Activated T-cell treated with anti-CD3 and anti-CD28 coated beads for 4 hours (primary cell): ENCODE results near the gene TMA7B.
"Not testable (repeated sequence)": the region's sequence is repeated elsewhere in the genome, so short reads cannot be mapped to it uniquely, and the experiment has no call there.

Experiments
- DNase-seq: peaks from one replicate; pipeline ENCODE4 v3.0.0-alpha.2; 2020

The TMA7B gene

DNA sequence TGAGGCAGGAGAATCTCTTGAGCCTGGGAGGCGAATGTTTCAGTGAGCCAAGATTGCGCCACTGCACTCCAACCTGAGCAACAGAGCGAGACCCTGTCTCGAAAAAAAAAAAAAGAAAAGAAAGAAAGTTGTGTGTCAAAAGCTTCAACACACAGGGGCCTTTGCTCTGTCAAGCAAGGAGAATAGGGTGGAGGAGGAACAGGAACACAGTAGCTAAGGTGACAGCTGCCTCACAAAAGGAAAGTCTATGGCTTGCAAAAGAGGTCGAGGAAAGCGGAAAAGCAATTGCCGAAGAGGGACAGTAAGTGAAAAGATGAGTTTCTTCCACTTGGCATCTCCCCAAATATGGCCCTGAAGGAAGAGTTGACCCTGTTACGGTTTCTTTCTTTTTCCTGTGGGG, 26.5 kb upstream of the TMA7B start:
- no peak for DNase-seq

GRCh38 chr22:39935116-39935515, 25.1 kb upstream of the TMA7B start:
- DNase-seq, result no peak

DNA sequence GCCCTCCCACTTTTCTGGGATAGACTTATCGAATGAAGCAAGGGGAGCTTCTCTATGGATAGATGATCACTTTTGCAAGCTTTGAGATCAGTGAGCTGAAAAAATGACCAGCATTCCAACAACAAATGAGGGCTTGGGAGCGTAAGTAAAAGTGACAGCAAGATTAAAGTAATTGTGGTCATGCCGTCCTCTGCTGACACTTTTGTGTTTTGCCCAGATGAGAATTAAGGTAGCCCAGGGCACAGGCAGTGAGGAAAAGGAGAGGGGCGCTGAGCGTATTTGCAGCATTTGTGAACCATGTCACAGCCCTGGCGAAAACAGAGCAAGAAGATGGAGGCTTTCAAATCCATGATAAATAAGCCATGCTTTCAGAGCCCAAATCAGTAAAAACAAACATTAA, 24.6 kb upstream of the TMA7B start:
- DNase-seq, result no peak

DNA sequence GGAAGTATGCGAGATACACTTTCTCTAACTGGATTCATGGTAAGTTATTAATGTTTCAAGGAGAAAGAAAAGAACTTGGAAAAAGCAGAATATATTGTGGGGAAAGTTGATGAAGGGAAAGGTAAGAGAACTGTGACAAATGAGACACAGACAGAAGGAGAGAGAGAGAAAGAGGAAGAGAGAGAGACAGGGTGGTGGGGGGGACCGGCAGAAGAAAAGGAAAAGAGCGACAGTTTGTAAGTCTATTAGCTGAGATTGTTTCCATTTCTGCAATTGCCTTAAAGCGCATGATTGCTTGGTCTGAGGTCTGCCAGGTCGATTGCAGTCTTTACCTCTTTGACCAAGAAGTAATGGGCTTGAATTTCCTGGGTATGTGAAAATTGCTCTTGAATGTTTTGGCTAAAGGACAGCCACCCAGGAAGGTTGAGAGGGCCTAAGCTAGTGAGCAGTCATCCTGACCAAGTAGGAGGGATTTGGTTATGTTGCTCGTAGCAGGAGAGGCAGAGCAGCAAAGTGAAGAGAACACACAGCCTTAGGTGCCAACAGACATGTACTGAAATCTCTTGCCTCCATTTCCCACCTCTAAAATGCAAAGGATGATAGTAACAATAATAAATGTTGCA, 23.6 kb upstream of the TMA7B start:
- no peak for DNase-seq

DNA sequence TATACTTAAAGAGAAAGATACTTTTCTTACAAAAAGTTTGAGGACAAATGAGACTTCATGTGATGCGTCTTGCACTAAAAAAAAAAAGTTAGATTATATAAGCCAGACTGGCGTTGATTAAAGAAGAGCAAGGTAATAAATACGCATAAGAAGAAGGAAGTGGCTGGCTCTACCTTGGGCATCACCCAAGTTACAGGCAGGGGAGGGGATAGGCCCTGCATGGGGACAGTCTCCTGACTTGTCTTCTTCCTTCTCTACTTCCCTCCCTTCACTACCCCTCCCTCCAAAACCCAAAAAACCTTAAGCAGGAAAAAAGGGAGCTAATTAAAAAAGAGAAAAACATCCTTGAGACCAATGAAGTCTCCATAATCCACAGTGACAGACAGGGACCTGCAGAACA, 22.3 kb upstream of the TMA7B start:
- DNase-seq, result no peak

DNA sequence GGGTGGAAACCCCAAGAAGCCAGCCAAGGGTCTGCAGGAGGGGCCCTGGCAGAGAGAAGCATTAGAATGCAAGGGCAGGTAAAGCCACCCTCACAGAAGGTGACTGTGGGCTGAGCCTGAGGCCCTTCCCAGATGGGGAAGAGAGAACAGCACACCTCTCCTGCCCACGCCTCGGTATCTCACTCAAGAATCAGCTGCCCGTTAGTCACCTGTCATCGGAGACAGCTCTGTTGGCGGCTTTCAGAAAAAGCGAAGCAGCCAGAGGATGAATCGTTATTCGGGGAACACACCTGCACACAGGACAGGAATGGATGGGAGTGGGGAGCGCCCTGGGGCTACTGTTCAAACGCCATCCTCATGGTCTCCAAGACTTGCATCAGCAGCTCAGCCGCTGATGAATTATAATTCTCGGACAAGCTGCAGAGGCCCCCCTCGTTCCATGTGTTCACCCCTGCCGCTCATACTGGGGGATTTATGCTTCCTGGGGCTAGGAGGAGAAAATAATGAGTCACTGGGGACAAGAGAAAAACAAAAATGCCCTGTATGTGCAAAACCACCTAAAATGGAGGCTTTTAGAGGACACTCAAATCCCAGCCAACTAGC, 21.6 kb upstream of the TMA7B start:
- peak; percentile 58 for DNase-seq

DNA sequence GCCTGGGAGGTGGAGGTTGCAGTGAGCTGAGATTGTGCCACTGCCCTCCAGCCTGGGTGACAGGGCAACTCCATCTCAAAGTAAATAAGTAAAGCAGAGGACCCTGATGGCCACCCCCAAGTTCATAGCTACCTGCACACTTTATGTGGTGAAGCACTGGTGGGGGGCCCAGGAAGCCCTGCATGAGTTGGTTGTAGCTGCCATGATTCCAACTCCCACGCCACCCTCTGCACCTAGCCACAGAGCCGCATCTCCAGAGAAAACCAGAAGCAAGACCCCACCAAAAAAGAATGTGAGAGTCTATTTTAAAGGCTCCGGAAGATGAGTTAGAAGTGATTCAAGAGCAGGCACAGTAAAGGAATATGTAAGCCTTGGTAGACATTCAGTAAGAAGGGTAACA, 20.4 kb upstream of the TMA7B start:
- no peak for DNase-seq

DNA sequence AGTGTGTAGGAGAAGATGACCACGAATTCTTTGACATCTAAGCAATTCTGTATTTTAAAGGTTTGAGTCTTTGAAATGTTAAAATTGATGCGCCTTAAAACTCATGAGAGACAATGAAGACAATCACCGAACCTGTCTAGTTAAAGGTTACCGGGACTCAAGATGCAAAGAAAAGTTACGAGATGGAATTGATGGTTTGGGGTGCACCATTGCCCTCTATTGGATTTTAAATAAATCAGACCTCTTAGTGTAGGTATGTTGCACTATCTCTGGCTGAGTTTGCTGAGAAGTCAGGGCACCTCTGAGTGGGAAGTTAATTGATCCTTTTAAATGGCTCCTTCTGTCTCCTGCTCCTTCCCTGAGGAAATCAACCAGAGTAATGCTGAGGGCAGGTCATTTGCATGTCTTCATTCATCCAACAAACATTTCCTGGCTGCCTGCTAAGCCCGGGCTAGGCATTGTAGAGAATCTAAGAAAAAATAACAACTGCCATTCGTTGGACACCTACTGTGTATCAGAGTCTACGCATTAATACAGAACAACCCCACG, 19.4 kb upstream of the TMA7B start:
- no peak for DNase-seq

GRCh38 chr22:39941601-39942000, 18.6 kb upstream of the TMA7B start:
- no peak for DNase-seq

DNA sequence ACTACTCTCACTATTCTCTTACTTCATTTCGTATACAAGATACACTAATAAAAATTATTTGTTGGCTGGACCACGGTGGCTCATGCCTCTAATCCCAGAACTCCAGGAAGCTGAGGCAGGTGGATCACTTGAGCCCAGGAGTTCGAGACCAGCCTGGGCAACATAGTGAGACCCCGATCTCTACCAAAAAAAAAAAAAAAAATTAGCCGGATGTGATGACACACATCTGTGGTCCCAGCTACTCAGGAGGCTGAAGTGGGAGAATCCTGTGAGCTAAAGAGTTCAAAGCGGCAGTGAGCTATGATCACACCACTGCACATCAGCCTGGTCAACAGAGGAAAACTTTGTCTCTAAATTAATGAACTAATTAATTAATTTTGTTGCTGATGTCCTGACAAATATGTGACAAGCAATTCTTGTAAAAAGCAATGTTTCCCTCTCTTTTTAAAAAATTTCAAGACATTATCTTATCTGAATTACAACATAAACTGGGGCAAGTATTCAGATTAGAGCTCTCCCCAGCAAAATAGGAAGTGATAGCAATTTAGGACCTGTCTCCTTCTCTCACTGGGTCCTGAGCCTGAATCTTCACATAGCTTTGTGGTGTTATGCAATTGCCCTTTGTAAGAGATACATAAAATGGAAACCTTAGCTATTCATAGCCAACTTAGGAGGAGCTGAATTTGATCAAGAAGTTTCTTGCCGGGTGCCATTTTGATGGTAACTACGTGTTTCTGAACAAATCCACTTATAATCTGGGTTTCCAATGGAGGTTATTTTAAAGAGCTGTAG, 17.6 kb upstream of the TMA7B start:
- DNase-seq, result no peak

DNA sequence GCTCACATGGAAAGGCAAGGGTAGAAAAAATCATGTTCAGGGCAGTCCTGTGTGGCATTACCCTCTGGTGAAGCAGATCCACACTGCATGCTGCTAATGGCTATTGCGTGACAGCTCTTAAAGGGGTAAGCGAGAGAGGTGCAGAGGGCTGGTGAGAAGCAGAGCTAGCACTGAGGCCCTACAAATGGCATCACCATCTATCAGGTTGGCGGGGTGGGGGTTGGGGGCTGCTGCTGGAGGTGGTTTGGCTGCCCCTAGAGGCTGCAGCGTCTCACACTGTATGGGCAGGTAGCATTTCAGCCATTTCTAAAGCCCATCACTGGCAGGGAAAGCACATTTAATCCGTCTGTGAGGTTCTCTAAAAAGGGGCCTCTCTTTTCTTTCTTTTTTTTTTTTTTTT, 16.9 kb upstream of the TMA7B start:
- no peak for DNase-seq

DNA sequence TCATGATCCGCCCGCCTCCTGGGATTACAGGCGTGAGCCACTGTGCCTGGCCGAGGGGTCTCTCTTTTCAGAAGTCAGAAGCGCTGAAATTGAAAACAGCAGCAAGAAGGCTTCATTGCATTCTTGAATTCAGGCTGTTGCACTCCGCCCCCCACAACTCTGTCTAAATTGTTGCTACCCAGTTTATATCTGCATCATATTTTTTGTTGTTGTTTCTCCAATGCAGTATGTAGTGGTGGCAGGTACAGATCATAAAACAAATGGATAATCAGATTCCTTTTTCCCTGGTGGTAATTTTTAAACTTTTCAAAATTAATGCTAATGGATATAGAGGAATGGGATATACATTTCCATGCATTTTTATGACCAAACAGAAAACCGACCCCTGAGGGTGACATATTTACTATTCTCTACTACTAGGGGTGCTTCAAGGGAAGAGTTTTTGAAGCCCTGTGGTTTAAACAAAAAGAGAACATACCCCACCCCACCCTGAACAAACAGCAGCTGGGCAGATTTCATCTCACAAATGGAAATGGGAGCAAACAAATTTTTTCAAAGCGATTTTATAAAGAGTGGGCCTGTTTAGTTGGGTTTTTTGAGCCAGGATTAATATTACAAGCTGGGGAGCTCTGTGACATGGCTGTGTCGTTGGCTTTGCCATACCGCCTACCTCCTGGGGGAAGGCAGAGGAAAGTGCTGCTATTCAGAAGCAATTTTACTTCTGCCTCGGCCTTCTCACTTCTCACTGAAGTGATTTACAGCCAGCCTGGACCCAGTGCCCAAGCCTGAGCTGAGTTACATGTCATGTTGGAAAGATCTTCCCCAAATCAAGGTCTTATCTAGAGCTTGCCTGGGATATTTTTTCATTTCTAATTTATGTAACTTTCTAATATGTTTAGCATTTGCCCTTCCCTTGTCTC, 16.0 kb upstream of the TMA7B start:
- DNase-seq, result no peak

- DNase-seq, result no peak
Measured at GRCh38 chr22:39946126-39946502, 14.1 kb upstream of the TMA7B start.

GRCh38 chr22:39946503-39947219, 13.5 kb upstream of the TMA7B start:
- no peak for DNase-seq

DNA sequence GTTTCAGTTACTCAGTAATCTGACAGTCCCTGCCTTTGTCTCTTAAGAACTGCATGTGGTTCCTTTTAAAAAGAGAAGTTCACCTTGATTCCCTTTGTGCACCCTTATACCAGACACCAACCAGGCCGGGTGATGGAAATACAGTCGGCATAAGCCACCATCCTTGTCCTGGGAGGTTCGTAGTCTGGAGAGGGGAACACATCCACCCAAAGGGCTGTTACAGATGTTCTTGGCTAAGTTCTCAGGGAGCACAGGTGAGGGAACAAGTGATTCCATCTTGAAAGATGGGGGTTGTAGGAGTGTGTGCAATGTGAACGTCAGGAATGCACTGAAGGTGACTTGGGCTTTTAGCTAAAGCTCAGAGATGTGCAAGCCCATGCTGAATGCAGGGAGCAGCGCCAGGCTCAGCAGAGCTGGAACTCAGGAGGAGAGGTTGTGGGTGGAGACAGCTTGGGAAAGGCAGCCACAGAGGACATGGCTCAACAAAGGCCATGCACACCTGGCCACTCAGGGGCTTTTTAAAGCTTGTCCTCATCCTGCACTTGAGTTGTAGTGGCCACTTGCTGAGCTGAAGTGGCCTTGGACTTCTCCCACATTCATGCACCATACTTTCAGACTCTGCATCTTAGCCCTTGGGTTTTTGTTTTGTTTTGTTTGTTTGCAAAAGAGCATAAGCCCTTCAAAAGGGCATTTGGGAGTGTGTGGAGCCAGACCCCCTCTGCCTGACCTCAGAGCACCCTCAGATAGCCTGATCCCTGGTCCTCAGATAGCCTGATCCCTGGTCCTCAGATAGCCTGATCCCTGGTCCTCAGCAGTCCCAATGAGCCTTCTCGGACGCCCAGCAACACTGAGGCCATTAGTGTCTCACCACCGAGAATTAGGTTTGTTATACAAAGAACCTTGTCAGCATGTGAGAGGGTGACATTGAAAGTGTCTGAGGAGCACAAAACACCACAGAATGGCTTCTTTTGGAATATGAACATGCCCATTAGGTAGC, 12.7 kb upstream of the TMA7B start:
- no peak for DNase-seq

GRCh38 chr22:39949964-39950737, 10.0 kb upstream of the TMA7B start:
- no peak for DNase-seq

DNA sequence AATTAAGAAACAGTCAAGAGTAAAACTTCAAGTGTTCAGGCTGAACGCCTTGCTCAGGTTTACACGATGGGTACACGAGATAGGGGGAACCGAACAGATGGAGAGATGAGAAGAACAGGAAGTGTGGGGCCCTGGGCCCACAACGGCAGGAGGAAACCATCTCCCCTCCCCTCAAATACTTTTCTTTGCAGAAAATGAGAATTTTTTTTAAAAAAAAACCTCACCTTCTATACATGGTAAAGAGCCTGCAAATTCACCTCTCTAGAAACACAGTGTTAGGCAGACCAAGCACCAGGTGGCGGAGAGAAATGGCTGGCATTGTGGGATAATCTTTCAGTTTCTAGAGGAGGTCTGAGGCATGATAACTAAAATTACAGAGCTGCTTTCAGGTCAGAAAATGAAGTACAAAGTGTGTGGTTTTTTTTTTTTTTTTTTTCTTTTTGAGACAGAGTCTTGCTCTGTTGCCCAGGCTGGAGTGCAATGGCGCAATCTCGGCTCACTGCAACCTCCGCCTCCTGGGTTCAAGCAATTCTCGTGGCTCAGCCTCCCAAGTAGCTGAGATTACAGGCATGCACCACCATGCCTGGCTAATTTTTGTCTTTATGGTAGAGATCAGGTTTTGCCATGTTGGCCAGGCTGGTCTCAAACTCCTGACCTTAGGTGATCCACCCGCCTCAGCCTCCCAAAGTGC, 8.4 kb upstream of the TMA7B start:
- DNase-seq, result not testable (repeated sequence)

- no peak for DNase-seq
Measured at GRCh38 chr22:39952347-39952746, 7.8 kb upstream of the TMA7B start.

- DNase-seq, result no peak
Measured at GRCh38 chr22:39953101-39953500, 7.1 kb upstream of the TMA7B start.
